ENCODE results near the gene TTL.
A peak's percentile ranks its signal among the peaks of the same experiment; 100 is the strongest.
"Not testable (repeated sequence)": the region's sequence is repeated elsewhere in the genome, so short reads cannot be mapped to it uniquely, and the experiment has no call there.

Gene TTL

GRCh38 chr2:112481528-112482233, at the start of gene TTL:
TSS of gene TTL (plus strand) at chr2:112482156. CDS start at chr2:112482345, 189 bp downstream.
- peak; percentile 48 to 60 for DNase-seq (ENCODE audit: low read depth in 1 of 2, low spot score in 1 of 2)

- DNase-seq (ENCODE audit: low read depth in 1 of 2, low spot score in 1 of 2) = not testable (repeated sequence)
Observed at GRCh38 chr2:112432390-112432734, 49.6 kb upstream of the TTL start.

GRCh38 chr2:112432735-112433479, 49.0 kb upstream of the TTL start:
- DNase-seq (ENCODE audit: low read depth in 1 of 2, low spot score in 1 of 2) = not testable (repeated sequence)

- DNase-seq (ENCODE audit: low read depth in 1 of 2, low spot score in 1 of 2) = peak; percentile 38 to 76
Observed at GRCh38 chr2:112433480-112433879, 48.5 kb upstream of the TTL start, which contains the start of gene RGPD8. TSS of gene RGPD8 (minus strand) at chr2:112433645. CDS start at chr2:112433453, 192 bp downstream.

GRCh38 chr2:112433932-112434730, 47.8 kb upstream of the TTL start:
- DNase-seq (ENCODE audit: low read depth in 1 of 2, low spot score in 1 of 2) = no peak

- DNase-seq (ENCODE audit: low read depth in 1 of 2, low spot score in 1 of 2) = not testable (repeated sequence)
Observed at GRCh38 chr2:112434890-112435715, 46.9 kb upstream of the TTL start.

- not testable (repeated sequence) for DNase-seq (ENCODE audit: low read depth in 1 of 2, low spot score in 1 of 2)
Observed at GRCh38 chr2:112435716-112436431, 46.1 kb upstream of the TTL start.

GRCh38 chr2:112436993-112437392, 45.0 kb upstream of the TTL start:
- DNase-seq (ENCODE audit: low read depth in 1 of 2, low spot score in 1 of 2) = not testable (repeated sequence)

GRCh38 chr2:112437405-112437831, 44.5 kb upstream of the TTL start:
- DNase-seq (ENCODE audit: low read depth in 1 of 2, low spot score in 1 of 2) = not testable (repeated sequence)

- DNase-seq (ENCODE audit: low read depth in 1 of 2, low spot score in 1 of 2) = not testable (repeated sequence)
Observed at GRCh38 chr2:112438603-112439261, 43.2 kb upstream of the TTL start.

GRCh38 chr2:112444256-112444655, 37.7 kb upstream of the TTL start:
- not testable (repeated sequence) for DNase-seq (ENCODE audit: low read depth in 1 of 2, low spot score in 1 of 2)

- no peak for DNase-seq (ENCODE audit: low read depth in 1 of 2, low spot score in 1 of 2)
Observed at GRCh38 chr2:112449854-112450253, 32.1 kb upstream of the TTL start.

- no peak for DNase-seq (ENCODE audit: low read depth in 1 of 2, low spot score in 1 of 2)
Observed at GRCh38 chr2:112451317-112451716, 30.6 kb upstream of the TTL start.

GRCh38 chr2:112454586-112454985, 27.4 kb upstream of the TTL start:
- no peak for DNase-seq (ENCODE audit: low read depth in 1 of 2, low spot score in 1 of 2)

- no peak for DNase-seq (ENCODE audit: low read depth in 1 of 2, low spot score in 1 of 2)
Observed at GRCh38 chr2:112459372-112459771, 22.6 kb upstream of the TTL start.

GRCh38 chr2:112462178-112462577, 19.8 kb upstream of the TTL start:
- DNase-seq (ENCODE audit: low read depth in 1 of 2, low spot score in 1 of 2) = no peak

GRCh38 chr2:112463256-112463655, 18.7 kb upstream of the TTL start:
- DNase-seq (ENCODE audit: low read depth in 1 of 2, low spot score in 1 of 2) = no peak

- no peak for DNase-seq (ENCODE audit: low read depth in 1 of 2, low spot score in 1 of 2)
Observed at GRCh38 chr2:112465382-112465781, 16.6 kb upstream of the TTL start.

- no peak for DNase-seq (ENCODE audit: low read depth in 1 of 2, low spot score in 1 of 2)
Observed at GRCh38 chr2:112472547-112473263, 9.3 kb upstream of the TTL start.
